Endothelial cell of umbilical vein (primary cell): ENCODE data around the gene ST3GAL5.

Experiments
- CTCF ChIP-seq, 2 donors: IDR thresholded peaks; 1 replicate in 1 of 2; 2 replicates in 1 of 2; pipeline ENCODE4 v1.5.1; 2011; ENCODE audit warnings: low read length in 2 of 2, mild to moderate bottlenecking in 2 of 2, moderate library complexity in 2 of 2, control low read depth in 1 of 2, inconsistent platforms in 1 of 2, low read depth in 1 of 2; ENCODE audit not compliant: insufficient read depth in 1 of 2; ENCODE audit errors: extremely low read depth in 1 of 2
- EZH2 ChIP-seq: IDR thresholded peaks from 2 replicates; pipeline ENCODE4 v1.6.1; 2012; ENCODE audit warnings: borderline replicate concordance, low read depth, mild to moderate bottlenecking, moderate library complexity, low read length, inconsistent platforms; ENCODE audit not compliant: severe bottlenecking
- GATA2 ChIP-seq: IDR thresholded peaks from 2 replicates; pipeline ENCODE4 v1.7.0; 2011; ENCODE audit warnings: low read depth, mild to moderate bottlenecking, moderate library complexity, mixed read lengths, low read length; ENCODE audit not compliant: insufficient read length, insufficient read depth
- POLR2A ChIP-seq: IDR thresholded peaks from 2 replicates; pipeline ENCODE4 v1.6.1; 2012; ENCODE audit warnings: low read depth, mild to moderate bottlenecking, control low read depth, low read length
- POLR2AphosphoS5 ChIP-seq: IDR thresholded peaks from 2 replicates; pipeline ENCODE4 v1.6.1; 2012; ENCODE audit warnings: low read depth, mild to moderate bottlenecking, control low read depth, low read length, moderate library complexity; ENCODE audit not compliant: insufficient read depth

- no peak for TF ChIP-seq GATA2
- TF ChIP-seq EZH2: no peak
- no peak for TF ChIP-seq POLR2A
- no peak for TF ChIP-seq POLR2AphosphoS5
- TF ChIP-seq CTCF (IDR thresholded peaks at IDR 0.05; ENCODE audit: extremely low read depth in 1 of 2, insufficient read depth in 1 of 2, low read depth in 1 of 2, low read length in 2 of 2): no peak
Measured at GRCh38 chr2:85858841-85859240, 29.9 kb downstream of the ST3GAL5 start.
